Body of pancreas (tissue), 4 donors: Measurements from ENCODE around the gene PMF1. TPM values are rescaled to one million over a fixed set of nuclear protein-coding genes. Genes with fewer than 3 reads are reported as not detected.
A peak's percentile ranks its signal among the peaks of the same experiment; 100 is the strongest.

Experiments used
- ATAC-seq: fragments of 150-250 bp; one replicate; pipeline ENCODE4 v1.9.1; 2016
- DNase-seq, 4 donors: peaks; one replicate each; pipeline ENCODE4 v3.0.0-alpha.2; 2019
- H3K27ac ChIP-seq, 4 donors: fragments of 200-600 bp; sonication (generic); 1 replicate in 3 of 4; 2 replicates in 1 of 4; pipeline versions ENCODE4 v1.5.1 to v1.6.1; 2016 to 2019; ENCODE audit warnings: mild to moderate bottlenecking in 1 of 4, mixed read lengths in 1 of 4, moderate library complexity in 1 of 4
- H3K27me3 ChIP-seq, 2 donors: fragments of 200-600 bp; sonication (generic); one replicate each; pipeline ENCODE4 v1.6.0; 2016; ENCODE audit warnings: mild to moderate bottlenecking in 1 of 2
- H3K36me3 ChIP-seq, 2 donors: fragments of 200-600 bp; sonication (generic); replicated peaks in 1 of 2; 2 replicates each; pipeline ENCODE4 v1.5.1; 2016; ENCODE audit warnings: low read depth in 2 of 2; ENCODE audit not compliant: insufficient read depth in 1 of 2
- H3K4me1 ChIP-seq: fragments of 200-600 bp; sonication (generic); one replicate; pipeline ENCODE4 v1.6.0; 2016
- H3K4me3 ChIP-seq, 2 donors: fragments of 200-600 bp; sonication (generic); 1 replicate in 1 of 2; 2 replicates in 1 of 2; pipeline ENCODE4 v1.5.1; 2016 to 2019
- H3K9me3 ChIP-seq, 3 donors: fragments of 200-600 bp; sonication (generic); 1 replicate in 2 of 3; 2 replicates in 1 of 3; pipeline ENCODE4 v1.5.1; 2016
- POLR2A ChIP-seq, 3 donors: fragments of 450-650 bp; IDR thresholded peaks; one replicate each; pipeline ENCODE4 v1.6.1; 2016; ENCODE audit warnings: antibody characterized with exemption in 3 of 3, mild to moderate bottlenecking in 2 of 3
- WGBS, 2 donors: methylation state at CpG; one replicate each; pipeline ENCODE4 v1.1.5; 2017; 5-methylcytosine and 5-hydroxymethylcytosine counted together
- intact Hi-C: fragments of 100-400 bp; cut with DNase I; formaldehyde crosslinking; loops from one replicate; pipeline ENCODE4 v1.15.1; 2023
- total RNA-seq, 2 donors: library from RNA; depleted of rRNA; stranded (reverse); fragments of >200 nt; gene quantifications; one replicate each; pipeline ENCODE4 v1.1.0, GENCODE V29; 2016
- TF ChIP-seq, protein P1 (sequence below), 7 experiments: fragments of 450-650 bp in 4 of 7; fragments of 200-600 bp in 3 of 7; sonication (generic) in 3 of 7; IDR thresholded peaks; one replicate each; pipeline ENCODE4 v1.5.1; 2016 to 2019; ENCODE audit warnings: antibody characterized with exemption in 7 of 7

The PMF1 gene
- total RNA-seq, 2 donors from 2014 or later, result 37.6 to 43.1 TPM

DNA sequence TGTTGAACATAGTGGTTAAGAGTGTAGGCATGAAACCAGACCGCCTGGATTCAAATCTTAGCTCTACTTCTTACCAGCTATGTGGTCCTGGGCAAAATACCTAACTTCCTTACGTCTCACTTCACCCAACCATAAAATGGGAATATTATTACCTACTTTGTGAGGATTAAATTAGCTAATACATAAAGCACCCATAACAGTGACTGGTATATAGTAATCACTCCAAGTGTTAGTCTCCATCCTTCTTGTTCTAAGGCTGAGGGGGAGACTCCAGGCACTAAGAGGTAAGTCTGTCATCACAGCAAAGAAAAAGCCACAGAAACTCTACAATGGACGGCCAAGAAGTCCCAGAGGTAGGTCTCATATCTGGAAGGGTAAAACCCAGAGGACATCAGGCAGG, 67.0 kb downstream of the PMF1 start:
- TF ChIP-seq, protein P1, sequence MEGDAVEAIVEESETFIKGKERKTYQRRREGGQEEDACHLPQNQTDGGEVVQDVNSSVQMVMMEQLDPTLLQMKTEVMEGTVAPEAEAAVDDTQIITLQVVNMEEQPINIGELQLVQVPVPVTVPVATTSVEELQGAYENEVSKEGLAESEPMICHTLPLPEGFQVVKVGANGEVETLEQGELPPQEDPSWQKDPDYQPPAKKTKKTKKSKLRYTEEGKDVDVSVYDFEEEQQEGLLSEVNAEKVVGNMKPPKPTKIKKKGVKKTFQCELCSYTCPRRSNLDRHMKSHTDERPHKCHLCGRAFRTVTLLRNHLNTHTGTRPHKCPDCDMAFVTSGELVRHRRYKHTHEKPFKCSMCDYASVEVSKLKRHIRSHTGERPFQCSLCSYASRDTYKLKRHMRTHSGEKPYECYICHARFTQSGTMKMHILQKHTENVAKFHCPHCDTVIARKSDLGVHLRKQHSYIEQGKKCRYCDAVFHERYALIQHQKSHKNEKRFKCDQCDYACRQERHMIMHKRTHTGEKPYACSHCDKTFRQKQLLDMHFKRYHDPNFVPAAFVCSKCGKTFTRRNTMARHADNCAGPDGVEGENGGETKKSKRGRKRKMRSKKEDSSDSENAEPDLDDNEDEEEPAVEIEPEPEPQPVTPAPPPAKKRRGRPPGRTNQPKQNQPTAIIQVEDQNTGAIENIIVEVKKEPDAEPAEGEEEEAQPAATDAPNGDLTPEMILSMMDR (IDR thresholded peaks at IDR 0.05), result no peak
- no peak for TF ChIP-seq POLR2A (IDR thresholded peaks at IDR 0.05)
- 90 to 97% methylated on average over 3 of the region's 3 CpGs for WGBS, 2 donors
- Histone ChIP-seq H3K27me3 (no peaks in the 10 kb centered on the region), H3K9me3 (no peaks in the 10 kb centered on the region), H3K36me3 (peaks cover 0 to 11% of the 10 kb centered on the region in 2 donors), H3K27ac (no peak overlapping the region), H3K4me1 (peaks cover 25% of the 10 kb centered on the region), H3K4me3 (no peak overlapping the region)
- ATAC-seq (no peak), DNase-seq (no peak)
- intact Hi-C loops, result no loop called here

DNA sequence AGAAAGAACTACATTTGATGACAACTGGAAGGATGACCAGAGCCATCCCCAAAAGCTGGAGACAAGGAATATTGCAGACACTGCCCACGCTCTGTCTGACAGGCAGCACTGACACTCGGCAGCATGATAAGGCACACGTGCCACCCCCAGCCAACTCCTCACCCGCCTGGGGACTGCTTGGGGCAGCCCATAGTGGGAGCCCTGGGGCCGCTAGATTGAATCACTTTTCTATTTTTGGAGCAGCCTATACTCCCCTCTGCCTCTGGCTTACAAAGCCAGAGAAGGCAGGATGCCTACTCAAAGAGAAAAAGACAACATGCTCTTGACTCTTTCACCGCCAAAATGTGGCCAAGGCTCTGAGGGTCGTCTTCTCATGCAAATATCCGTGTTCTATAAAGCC, 68.5 kb downstream of the PMF1 start:
- Histone ChIP-seq H3K27ac (peak overlapping the region in 1 of 4 donors; percentile 86), H3K4me1 (peaks cover 25% of the 10 kb centered on the region), H3K4me3 (no peak overlapping the region), H3K36me3 (peaks cover 0 to 11% of the 10 kb centered on the region in 2 donors), H3K9me3 (no peaks in the 10 kb centered on the region), H3K27me3 (no peaks in the 10 kb centered on the region)
- no peak for ATAC-seq
- no peak for TF ChIP-seq POLR2A (IDR thresholded peaks at IDR 0.05)
- TF ChIP-seq, protein P1 (IDR thresholded peaks at IDR 0.05), result no peak
- intact Hi-C loops, result no loop called here
- 20 to 28% methylated on average over 3 to 8 of the region's 8 CpGs for WGBS, 2 donors
- DNase-seq, result peak in 1 of 4 donors; percentile 11

- WGBS, 2 donors, result 9% methylated on average over 22 of the region's 22 CpGs
- H3K4me3 ChIP-seq, result peak overlapping the region; percentile 82 to 96
- ATAC-seq, result peak; percentile 43
- peaks cover 0 to 9% of the 10 kb centered on the region in 2 donors for H3K36me3 ChIP-seq
- no peaks in the 10 kb centered on the region for H3K9me3 ChIP-seq
- peak overlapping the region; percentile 67 to 92 (median 84) for H3K27ac ChIP-seq
- intact Hi-C loops, result no loop called here
- H3K27me3 ChIP-seq, result no peaks in the 10 kb centered on the region
- DNase-seq, result peak in 3 of 4 donors; percentile 27 to 46 (median 40)
- TF ChIP-seq POLR2A (IDR thresholded peaks at IDR 0.05), result no peak
- TF ChIP-seq, protein P1 (IDR thresholded peaks at IDR 0.05), result no peak
- peaks cover 25% of the 10 kb centered on the region for H3K4me1 ChIP-seq
Measured at GRCh38 chr1:156281693-156282478, 69.1 kb downstream of the PMF1 start.

DNA sequence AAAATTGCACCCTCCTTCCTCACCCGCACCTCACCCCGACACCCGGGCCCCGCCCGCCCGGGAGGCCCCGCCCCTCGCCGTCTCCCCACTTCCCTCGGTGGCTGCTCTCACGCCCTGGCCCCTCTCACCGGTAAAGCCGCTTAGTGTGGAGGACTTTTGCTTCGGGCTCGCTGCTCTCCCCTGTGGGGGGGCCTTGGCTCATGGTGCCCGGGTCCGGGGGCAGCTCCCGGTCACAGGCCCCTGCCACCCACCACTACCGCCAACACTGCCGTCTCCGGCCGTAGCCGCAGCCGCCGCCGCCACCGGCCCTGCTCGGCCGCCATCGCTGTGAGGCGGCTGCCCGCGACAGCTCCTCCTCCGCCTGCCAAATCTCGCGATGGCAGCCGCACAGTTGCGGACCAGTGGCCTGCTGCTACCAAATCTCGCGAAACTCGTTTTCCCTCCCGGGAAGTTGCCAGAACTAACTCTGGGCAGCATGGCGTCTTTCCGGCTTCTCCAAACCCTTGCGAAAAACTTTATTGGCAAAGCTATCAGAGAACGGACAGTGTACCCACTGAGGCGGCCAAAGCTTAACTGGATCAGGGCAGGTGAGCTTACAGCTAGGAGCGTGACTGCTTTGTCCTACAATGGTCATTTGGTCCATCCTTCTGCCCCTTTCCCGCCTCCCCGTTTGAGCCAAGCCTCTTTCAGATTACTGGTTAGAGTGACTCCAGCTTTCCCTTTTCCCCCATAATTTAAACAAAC, 69.8 kb downstream of the PMF1 start, which contains the start of gene SMG5:
SMG5 (minus strand) TSS at position 347 of the 744 bp plus-strand sequence; CDS start at position 202, 145 bp downstream.
- peaks cover 0 to 5% of the 10 kb centered on the region in 2 donors for H3K36me3 ChIP-seq
- ATAC-seq (peak; percentile 98), DNase-seq (peak; percentile 96 to 98 (median 98))
- H3K27me3 ChIP-seq, result no peaks in the 10 kb centered on the region
- peak within 1 kb of the TSS; percentile 82 to 96 for H3K4me3 ChIP-seq
- intact Hi-C loops, result no loop called here
- no peaks in the 10 kb centered on the region for H3K9me3 ChIP-seq
- H3K4me1 ChIP-seq, result peaks cover 25% of the 10 kb centered on the region
- peak within 1 kb of the TSS; percentile 67 to 92 (median 84) for H3K27ac ChIP-seq
- 0 to 1% methylated on average over 31 to 36 of the region's 50 CpGs for WGBS, 2 donors
- TF ChIP-seq, protein P1 (IDR thresholded peaks at IDR 0.05), result no peak
- peak; percentile 75 to 92 (median 90) for TF ChIP-seq POLR2A (IDR thresholded peaks at IDR 0.05)
